ENCODE data around the gene PTPRN.
A peak's percentile ranks its signal among the peaks of the same experiment; 100 is the strongest.

The PTPRN gene

DNA sequence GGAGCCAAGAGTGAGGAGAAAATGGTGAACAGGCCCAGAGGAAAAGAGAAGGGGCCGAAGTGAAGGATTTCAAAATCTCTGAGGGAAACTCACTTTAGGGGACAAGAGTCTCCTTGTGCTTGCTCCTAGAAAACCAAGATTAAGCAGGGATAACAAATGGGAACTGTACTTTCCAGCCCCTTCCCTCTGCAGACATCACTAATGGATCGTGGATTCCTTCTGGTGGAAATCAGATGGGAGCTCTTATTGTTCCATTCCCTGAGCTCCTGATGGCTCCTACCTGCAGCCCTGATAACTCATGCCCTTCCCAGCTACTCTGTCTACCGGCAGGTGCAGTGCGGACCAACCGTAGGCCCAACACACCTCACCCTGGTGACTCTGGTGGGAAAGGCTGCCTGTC lies 43.9 kb upstream of the PTPRN start:
- no peaks in the 10 kb centered on the region for H3K36me3 ChIP-seq (replicated peaks in 1 of 2; ENCODE audit: control insufficient read depth in 2 of 2, insufficient read depth in 2 of 2, low read length in 2 of 2)
- no peaks in the 10 kb centered on the region for H3K79me1 ChIP-seq (ENCODE audit: low read depth, low read length)
- no peak overlapping the region for H3K4me3 ChIP-seq (ENCODE audit: low read length in 2 of 2)
- no peak overlapping the region for H3K23ac ChIP-seq (ENCODE audit: low read depth, low read length, poor library complexity)
- H3K27ac ChIP-seq (replicated peaks; ENCODE audit: low read length) = no peak overlapping the region
- no peak overlapping the region for H2AFZ ChIP-seq (ENCODE audit: low read length)
- H3K9me3 ChIP-seq (replicated peaks in 1 of 2; ENCODE audit: control insufficient read depth in 2 of 2, insufficient read depth in 1 of 2, low read depth in 1 of 2, low read length in 2 of 2) = peaks cover 0 to under 1% of the 10 kb centered on the region in 2 donors
- no peak for DNase-seq (ENCODE audit: low spot score)
- H2BK5ac ChIP-seq (ENCODE audit: low read length) = no peak overlapping the region
- no peak overlapping the region for H4K8ac ChIP-seq (ENCODE audit: low read depth, low read length)
- H3K4ac ChIP-seq (ENCODE audit: low read length) = no peak overlapping the region
- H2BK15ac ChIP-seq (ENCODE audit: low read length) = no peak overlapping the region
- no peak overlapping the region for H3K14ac ChIP-seq (ENCODE audit: low read length)
- H2BK12ac ChIP-seq (ENCODE audit: low read length) = no peak overlapping the region
- no peak overlapping the region for H4K91ac ChIP-seq (ENCODE audit: low read depth, low read length, poor library complexity)
- H3K4me1 ChIP-seq (ENCODE audit: control insufficient read depth in 2 of 2, insufficient read depth in 1 of 2, low read depth in 1 of 2, low read length in 2 of 2) = peaks cover 19 to 25% of the 10 kb centered on the region in 2 donors
- no CpG with 5 or more reads among the region's 5 CpGs for WGBS, 2 donors (ENCODE audit: extremely low coverage in 2 of 2, insufficient read length in 2 of 2, insufficient replicate concordance in 1 of 2)
- no peak overlapping the region for H2AK5ac ChIP-seq (ENCODE audit: low read depth, low read length)
- H2BK120ac ChIP-seq (ENCODE audit: low read depth, low read length) = no peak overlapping the region
- H3K9ac ChIP-seq (ENCODE audit: low read depth, low read length, poor library complexity) = no peak overlapping the region
- no peak overlapping the region for H3K4me2 ChIP-seq (ENCODE audit: insufficient read depth, low read length, poor library complexity, severe bottlenecking)
- H3K27me3 ChIP-seq (ENCODE audit: control insufficient read depth in 3 of 3, insufficient read depth in 3 of 3, low read depth in 1 of 3, low read length in 3 of 3) = peaks cover 2 to 37% (median 14%) of the 10 kb centered on the region in 3 experiments
- H3K18ac ChIP-seq (ENCODE audit: low read length) = no peak overlapping the region

DNA sequence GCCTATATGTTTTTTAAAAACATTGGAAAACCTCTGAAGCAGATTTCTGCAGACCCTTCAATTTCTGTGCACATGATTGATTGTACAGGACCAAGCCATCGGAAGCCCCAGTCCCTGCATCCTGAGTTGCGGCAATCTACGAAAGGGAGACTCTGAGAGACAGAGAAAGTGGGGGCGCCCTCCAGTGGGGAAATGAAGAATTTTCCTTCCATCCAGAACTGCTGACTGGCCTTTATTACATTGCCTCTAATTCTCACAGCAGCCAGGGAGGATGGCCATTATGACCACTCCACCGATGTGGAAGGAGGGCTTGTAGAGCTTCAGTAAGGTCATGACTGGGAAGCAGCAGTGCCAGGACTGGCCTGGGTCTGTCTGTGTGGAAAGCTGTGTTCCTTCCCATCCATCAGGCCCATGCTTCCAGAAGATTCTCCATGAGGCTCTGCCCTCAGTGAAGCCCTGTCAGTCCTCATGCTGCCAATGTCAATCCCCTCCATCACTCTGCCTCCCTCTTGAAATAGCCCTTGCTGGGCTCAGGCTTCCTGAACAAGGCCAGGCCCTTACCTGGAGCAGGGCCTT lies 43.3 kb upstream of the PTPRN start:
- H3K4me2 ChIP-seq (ENCODE audit: insufficient read depth, low read length, poor library complexity, severe bottlenecking) = no peak overlapping the region
- no peak overlapping the region for H4K91ac ChIP-seq (ENCODE audit: low read depth, low read length, poor library complexity)
- WGBS, 2 donors (ENCODE audit: extremely low coverage in 2 of 2, insufficient read length in 2 of 2, insufficient replicate concordance in 1 of 2) = no CpG with 5 or more reads among the region's 5 CpGs
- H2AFZ ChIP-seq (ENCODE audit: low read length) = no peak overlapping the region
- H2BK120ac ChIP-seq (ENCODE audit: low read depth, low read length) = no peak overlapping the region
- H3K79me1 ChIP-seq (ENCODE audit: low read depth, low read length) = no peaks in the 10 kb centered on the region
- peaks cover 17 to 25% of the 10 kb centered on the region in 2 donors for H3K4me1 ChIP-seq (ENCODE audit: control insufficient read depth in 2 of 2, insufficient read depth in 1 of 2, low read depth in 1 of 2, low read length in 2 of 2)
- peaks cover 0 to 31% (median 8%) of the 10 kb centered on the region in 3 experiments for H3K27me3 ChIP-seq (ENCODE audit: control insufficient read depth in 3 of 3, insufficient read depth in 3 of 3, low read depth in 1 of 3, low read length in 3 of 3)
- no peak overlapping the region for H3K23ac ChIP-seq (ENCODE audit: low read depth, low read length, poor library complexity)
- no peaks in the 10 kb centered on the region for H3K9me3 ChIP-seq (replicated peaks in 1 of 2; ENCODE audit: control insufficient read depth in 2 of 2, insufficient read depth in 1 of 2, low read depth in 1 of 2, low read length in 2 of 2)
- no peak overlapping the region for H2BK5ac ChIP-seq (ENCODE audit: low read length)
- H3K36me3 ChIP-seq (replicated peaks in 1 of 2; ENCODE audit: control insufficient read depth in 2 of 2, insufficient read depth in 2 of 2, low read length in 2 of 2) = no peaks in the 10 kb centered on the region
- H2BK15ac ChIP-seq (ENCODE audit: low read length) = no peak overlapping the region
- no peak overlapping the region for H2AK5ac ChIP-seq (ENCODE audit: low read depth, low read length)
- H3K18ac ChIP-seq (ENCODE audit: low read length) = no peak overlapping the region
- H3K14ac ChIP-seq (ENCODE audit: low read length) = no peak overlapping the region
- peak; percentile 63 for DNase-seq (ENCODE audit: low spot score)
- no peak overlapping the region for H2BK12ac ChIP-seq (ENCODE audit: low read length)
- no peak overlapping the region for H3K27ac ChIP-seq (replicated peaks; ENCODE audit: low read length)
- H3K4ac ChIP-seq (ENCODE audit: low read length) = no peak overlapping the region
- H3K4me3 ChIP-seq (ENCODE audit: low read length in 2 of 2) = no peak overlapping the region
- H3K9ac ChIP-seq (ENCODE audit: low read depth, low read length, poor library complexity) = no peak overlapping the region
- H4K8ac ChIP-seq (ENCODE audit: low read depth, low read length) = no peak overlapping the region

DNA sequence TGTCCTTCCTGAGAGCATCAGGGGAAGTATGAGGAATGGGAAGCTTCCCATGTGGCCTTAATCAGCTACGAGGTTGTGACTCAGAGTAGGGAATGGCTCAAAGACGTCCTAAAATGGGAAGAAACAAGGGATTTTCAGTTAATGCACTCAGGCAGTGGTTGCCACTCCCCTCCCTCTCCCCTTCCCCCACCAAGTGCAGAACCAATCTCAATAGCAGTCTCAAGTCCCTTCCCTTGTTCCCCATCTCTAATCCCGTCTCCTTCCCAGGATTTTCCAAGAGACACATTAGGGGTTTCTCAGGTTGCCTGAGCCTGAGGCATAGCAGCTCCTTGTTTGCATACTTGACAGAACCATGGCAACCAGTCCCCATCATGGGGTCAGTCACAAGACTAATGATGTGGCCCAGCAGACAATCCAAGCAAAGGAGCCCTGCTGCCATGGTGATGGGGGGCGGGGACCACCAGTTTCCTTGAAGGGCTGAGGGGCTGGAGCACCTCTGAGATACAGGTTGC lies 41.6 kb upstream of the PTPRN start:
- Histone ChIP-seq H2BK5ac (ENCODE audit: low read length) (no peak overlapping the region), H3K9ac (ENCODE audit: low read depth, low read length, poor library complexity) (no peak overlapping the region), H4K8ac (ENCODE audit: low read depth, low read length) (no peak overlapping the region), H3K9me3 (replicated peaks in 1 of 2; ENCODE audit: control insufficient read depth in 2 of 2, insufficient read depth in 1 of 2, low read depth in 1 of 2, low read length in 2 of 2) (no peaks in the 10 kb centered on the region), H3K36me3 (replicated peaks in 1 of 2; ENCODE audit: control insufficient read depth in 2 of 2, insufficient read depth in 2 of 2, low read length in 2 of 2) (no peaks in the 10 kb centered on the region), H3K4ac (ENCODE audit: low read length) (no peak overlapping the region), H2AFZ (ENCODE audit: low read length) (peak overlapping the region; percentile 60), H3K4me1 (ENCODE audit: control insufficient read depth in 2 of 2, insufficient read depth in 1 of 2, low read depth in 1 of 2, low read length in 2 of 2) (peaks cover 17 to 25% of the 10 kb centered on the region in 2 donors), H2AK5ac (ENCODE audit: low read depth, low read length) (no peak overlapping the region), H3K18ac (ENCODE audit: low read length) (no peak overlapping the region), H2BK15ac (ENCODE audit: low read length) (no peak overlapping the region), H3K4me3 (ENCODE audit: low read length in 2 of 2) (no peak overlapping the region), H2BK120ac (ENCODE audit: low read depth, low read length) (no peak overlapping the region), H4K91ac (ENCODE audit: low read depth, low read length, poor library complexity) (no peak overlapping the region), H3K27me3 (ENCODE audit: control insufficient read depth in 3 of 3, insufficient read depth in 3 of 3, low read depth in 1 of 3, low read length in 3 of 3) (peaks cover 0 to 17% (median 3%) of the 10 kb centered on the region in 3 experiments), H3K79me1 (ENCODE audit: low read depth, low read length) (no peaks in the 10 kb centered on the region), H3K27ac (replicated peaks; ENCODE audit: low read length) (peak overlapping the region; percentile 23), H3K14ac (ENCODE audit: low read length) (no peak overlapping the region), H2BK12ac (ENCODE audit: low read length) (no peak overlapping the region), H3K23ac (ENCODE audit: low read depth, low read length, poor library complexity) (no peak overlapping the region), H3K4me2 (ENCODE audit: insufficient read depth, low read length, poor library complexity, severe bottlenecking) (no peak overlapping the region)
- no CpG with 5 or more reads among the region's 4 CpGs for WGBS, 2 donors (ENCODE audit: extremely low coverage in 2 of 2, insufficient read length in 2 of 2, insufficient replicate concordance in 1 of 2)
- peak; percentile 71 for DNase-seq (ENCODE audit: low spot score)

DNA sequence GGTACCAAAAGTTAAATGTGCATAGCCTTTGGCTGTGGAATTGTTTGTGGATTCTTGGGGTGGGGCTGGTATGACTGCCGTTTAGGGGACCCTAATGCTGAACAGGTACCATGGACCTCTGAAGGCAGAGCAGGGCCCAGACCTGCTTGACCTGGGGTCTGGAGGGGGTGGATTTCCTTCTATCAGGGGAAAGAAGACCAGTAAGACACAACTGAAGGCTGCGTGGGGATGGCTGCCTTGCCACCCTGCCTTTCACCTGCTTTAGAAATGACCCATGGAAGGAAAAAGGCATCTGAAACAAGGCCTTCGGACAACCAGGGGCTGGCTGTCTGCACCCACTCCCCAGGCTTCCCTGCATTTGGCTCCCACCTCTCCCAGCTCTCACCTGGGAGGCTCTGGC lies 41.0 kb upstream of the PTPRN start:
- WGBS, 2 donors (ENCODE audit: extremely low coverage in 2 of 2, insufficient read length in 2 of 2, insufficient replicate concordance in 1 of 2) = no CpG with 5 or more reads among the region's 3 CpGs
- Histone ChIP-seq H4K91ac (ENCODE audit: low read depth, low read length, poor library complexity) (no peak overlapping the region), H3K14ac (ENCODE audit: low read length) (no peak overlapping the region), H3K23ac (ENCODE audit: low read depth, low read length, poor library complexity) (no peak overlapping the region), H2BK5ac (ENCODE audit: low read length) (no peak overlapping the region), H3K27me3 (ENCODE audit: control insufficient read depth in 3 of 3, insufficient read depth in 3 of 3, low read depth in 1 of 3, low read length in 3 of 3) (peaks cover 0 to 18% (median 2%) of the 10 kb centered on the region in 3 experiments), H3K9ac (ENCODE audit: low read depth, low read length, poor library complexity) (no peak overlapping the region), H3K27ac (replicated peaks; ENCODE audit: low read length) (peak overlapping the region; percentile 23), H4K8ac (ENCODE audit: low read depth, low read length) (no peak overlapping the region), H2AK5ac (ENCODE audit: low read depth, low read length) (no peak overlapping the region), H3K4ac (ENCODE audit: low read length) (no peak overlapping the region), H3K4me3 (ENCODE audit: low read length in 2 of 2) (no peak overlapping the region), H2AFZ (ENCODE audit: low read length) (peak overlapping the region; percentile 60), H3K18ac (ENCODE audit: low read length) (no peak overlapping the region), H2BK12ac (ENCODE audit: low read length) (no peak overlapping the region), H3K36me3 (replicated peaks in 1 of 2; ENCODE audit: control insufficient read depth in 2 of 2, insufficient read depth in 2 of 2, low read length in 2 of 2) (no peaks in the 10 kb centered on the region), H2BK120ac (ENCODE audit: low read depth, low read length) (no peak overlapping the region), H3K4me1 (ENCODE audit: control insufficient read depth in 2 of 2, insufficient read depth in 1 of 2, low read depth in 1 of 2, low read length in 2 of 2) (peaks cover 17 to 25% of the 10 kb centered on the region in 2 donors), H2BK15ac (ENCODE audit: low read length) (no peak overlapping the region), H3K4me2 (ENCODE audit: insufficient read depth, low read length, poor library complexity, severe bottlenecking) (no peak overlapping the region), H3K9me3 (replicated peaks in 1 of 2; ENCODE audit: control insufficient read depth in 2 of 2, insufficient read depth in 1 of 2, low read depth in 1 of 2, low read length in 2 of 2) (no peaks in the 10 kb centered on the region), H3K79me1 (ENCODE audit: low read depth, low read length) (no peaks in the 10 kb centered on the region)
- DNase-seq (ENCODE audit: low spot score) = no peak
